Kidney (tissue), 14 donors: Measurements from ENCODE around the gene C1QTNF8. TPM values are rescaled to one million over a fixed set of nuclear protein-coding genes. Genes with fewer than 3 reads are reported as not detected.

Source experiments
- DNase-seq, 5 donors: peaks; one replicate each; pipeline ENCODE4 v3.0.0-alpha.2; 2013 to 2020
- FAIRE-seq: peaks from 2 replicates; lab custom pipeline; 2012; peaks lifted over from hg19 to GRCh38; lab: Jason Lieb, UNC
- H3K27ac ChIP-seq, 2 donors: one replicate each; pipeline ENCODE4 v1.7.0; 2013; ENCODE audit warnings: low read depth in 2 of 2, low read length in 2 of 2, inconsistent platforms in 1 of 2
- H3K27me3 ChIP-seq: one replicate; pipeline ENCODE4 v1.7.1; 2013; ENCODE audit warnings: low read length, inconsistent platforms; ENCODE audit not compliant: control insufficient read depth, insufficient read depth
- H3K36me3 ChIP-seq, 3 donors: one replicate each; pipeline versions ENCODE4 v1.7.0 to v1.7.1; 2013; ENCODE audit warnings: low read length in 3 of 3, control low read depth in 1 of 3, inconsistent platforms in 1 of 3; ENCODE audit not compliant: insufficient read depth in 3 of 3, control insufficient read depth in 2 of 3
- H3K4me1 ChIP-seq, 3 donors: one replicate each; pipeline versions ENCODE4 v1.7.0 to v1.7.1; 2013; ENCODE audit warnings: low read length in 3 of 3, inconsistent platforms in 1 of 3, low read depth in 1 of 3; ENCODE audit not compliant: control insufficient read depth in 2 of 3, insufficient read depth in 2 of 3
- H3K4me3 ChIP-seq, 3 donors: one replicate each; pipeline versions ENCODE4 v1.7.0 to v1.8.1; 2013; ENCODE audit warnings: low read length in 3 of 3, control low read depth in 1 of 3, inconsistent platforms in 1 of 3
- H3K9ac ChIP-seq, 3 donors: one replicate each; pipeline versions ENCODE4 v1.7.0 to v1.7.1; 2013; ENCODE audit warnings: low read length in 3 of 3, control low read depth in 1 of 3, inconsistent platforms in 1 of 3
- H3K9me3 ChIP-seq, 3 donors: one replicate each; pipeline versions ENCODE4 v1.7.0 to v1.7.1; 2013; ENCODE audit warnings: low read length in 3 of 3, control low read depth in 1 of 3, inconsistent platforms in 1 of 3; ENCODE audit not compliant: control insufficient read depth in 2 of 3, insufficient read depth in 1 of 3
- CTCF ChIP-seq: IDR thresholded peaks from 3 replicates; pipeline ENCODE4 v1.5.1; 2012; ENCODE audit warnings: mild to moderate bottlenecking, moderate library complexity, borderline replicate concordance; ENCODE audit not compliant: insufficient read depth; ENCODE audit errors: extremely low read depth
- intact Hi-C: fragments of 100-400 bp; cut with DNase I; formaldehyde crosslinking; loops from one replicate; pipeline ENCODE4 v1.11.1; 2022
- polyA plus RNA-seq: library from polyadenylated mRNA; stranded (reverse); fragments of 350-450 nt; fragmentation: Illumina TruSeq; extraction: RNeasy Lipid Tissue Mini Kit (QIAGEN cat#74804); gene quantifications from one replicate; pipeline ENCODE4 v1.2.3, GENCODE V29; 2014; ENCODE audit warnings: low read depth, low replicate concordance; ENCODE audit not compliant: insufficient read depth
- total RNA-seq: library from RNA; stranded (reverse); fragmentation: NEBNext Ultra II Directional; extraction: Animal tissue kit (Norgen Biotek cat#: 25700); gene quantifications from one replicate; pipeline ENCODE4 v1.2.1, GENCODE V29; 2021
- donor health status: control.
- donor health status: control.
- donor health status: control.
- donor health status: control.
- donor health status: control.
- donor health status: DM: yes; HTN: yes; CAD: no.
- donor health status: Normal renal cell carcinoma (clear cell type).

The C1QTNF8 gene
- total and polyA plus RNA-seq, 2 donors from 2014 or later = not detected

GRCh38 chr16:1132431-1132830 lies 36.4 kb upstream of the C1QTNF8 start:
- intact Hi-C loops = no loop called here
- TF ChIP-seq CTCF = no peak
- Histone ChIP-seq H3K4me1 (peaks cover 0 to 4% (median 0%) of the 10 kb centered on the region in 3 donors), H3K27me3 (no peaks in the 10 kb centered on the region), H3K9ac (no peak overlapping the region), H3K36me3 (no peaks in the 10 kb centered on the region), H3K9me3 (no peaks in the 10 kb centered on the region), H3K27ac (no peak overlapping the region), H3K4me3 (no peak overlapping the region)
- FAIRE-seq (no peak), DNase-seq (no peak)

GRCh38 chr16:1131378-1131994 lies 35.4 kb upstream of the C1QTNF8 start:
- intact Hi-C loops = no loop called here
- no peaks in the 10 kb centered on the region for H3K36me3 ChIP-seq
- H3K4me3 ChIP-seq = no peak overlapping the region
- no peak overlapping the region for H3K9ac ChIP-seq
- H3K27me3 ChIP-seq = no peaks in the 10 kb centered on the region
- DNase-seq (no peak), FAIRE-seq (no peak)
- no peak overlapping the region for H3K27ac ChIP-seq
- H3K4me1 ChIP-seq = peaks cover 0 to 4% (median 0%) of the 10 kb centered on the region in 3 donors
- H3K9me3 ChIP-seq = no peaks in the 10 kb centered on the region
- no peak for TF ChIP-seq CTCF

GRCh38 chr16:1130382-1130781 lies 34.3 kb upstream of the C1QTNF8 start:
- H3K27ac ChIP-seq = no peak overlapping the region
- H3K36me3 ChIP-seq = no peaks in the 10 kb centered on the region
- FAIRE-seq = no peak
- TF ChIP-seq CTCF = no peak
- H3K4me3 ChIP-seq = no peak overlapping the region
- no peaks in the 10 kb centered on the region for H3K27me3 ChIP-seq
- intact Hi-C loops = no loop called here
- no peaks in the 10 kb centered on the region for H3K9me3 ChIP-seq
- no peak for DNase-seq
- H3K9ac ChIP-seq = no peak overlapping the region
- peaks cover 0 to 4% (median 0%) of the 10 kb centered on the region in 3 donors for H3K4me1 ChIP-seq
